Fibroblast of peridontal ligament (primary cell): ENCODE results near the gene VTI1A.
"Not testable (repeated sequence)": the region's sequence is repeated elsewhere in the genome, so short reads cannot be mapped to it uniquely, and the experiment has no call there.

Experiments used
- DNase-seq: peaks from one replicate; pipeline ENCODE4 v3.0.0-alpha.2; 2010; ENCODE audit errors: extremely low read depth

VTI1A gene

DNA sequence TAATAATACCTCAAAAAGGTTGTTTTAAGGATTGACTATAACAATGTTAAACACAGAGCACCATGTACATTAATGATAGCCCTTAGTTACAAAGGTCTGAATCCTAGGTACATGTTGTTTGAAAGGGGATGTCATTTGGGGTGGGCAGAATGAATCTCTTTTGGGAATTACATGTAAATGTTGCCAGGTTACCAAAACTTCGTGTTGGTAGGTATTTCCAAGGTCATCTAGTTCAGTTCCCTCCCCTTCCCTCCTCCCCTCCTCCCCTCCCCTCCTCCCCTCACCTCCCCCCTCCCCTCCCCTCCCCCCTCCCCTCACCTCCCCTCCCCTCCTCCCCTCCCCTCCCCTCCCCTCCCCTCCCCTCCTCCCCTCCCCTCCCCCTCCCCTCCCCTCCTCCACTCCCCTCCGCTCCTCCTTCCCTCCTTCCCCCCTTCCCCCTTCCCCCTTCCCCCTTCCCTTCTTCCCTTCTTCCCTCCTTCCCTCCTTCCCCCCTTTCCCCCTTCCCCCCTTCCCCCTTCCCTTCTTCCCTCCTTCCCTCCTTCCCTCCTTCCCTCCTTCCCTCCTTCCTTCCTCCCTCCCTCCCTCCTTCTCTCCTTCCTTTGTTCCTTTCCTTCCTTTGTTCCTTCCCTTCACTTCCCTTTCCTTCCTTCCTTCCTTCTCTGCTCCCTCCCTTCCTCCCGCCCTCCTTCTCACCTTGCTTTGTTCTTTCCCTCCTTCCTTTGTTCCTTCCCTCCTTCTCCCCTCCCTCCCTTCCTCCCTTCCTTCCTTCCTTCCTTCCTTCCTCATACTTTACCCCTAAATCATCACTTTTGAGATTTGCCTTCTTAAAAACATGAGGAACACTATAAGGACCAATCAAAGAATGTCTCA lies 8.1 kb downstream of the VTI1A start:
- DNase-seq = no peak

DNA sequence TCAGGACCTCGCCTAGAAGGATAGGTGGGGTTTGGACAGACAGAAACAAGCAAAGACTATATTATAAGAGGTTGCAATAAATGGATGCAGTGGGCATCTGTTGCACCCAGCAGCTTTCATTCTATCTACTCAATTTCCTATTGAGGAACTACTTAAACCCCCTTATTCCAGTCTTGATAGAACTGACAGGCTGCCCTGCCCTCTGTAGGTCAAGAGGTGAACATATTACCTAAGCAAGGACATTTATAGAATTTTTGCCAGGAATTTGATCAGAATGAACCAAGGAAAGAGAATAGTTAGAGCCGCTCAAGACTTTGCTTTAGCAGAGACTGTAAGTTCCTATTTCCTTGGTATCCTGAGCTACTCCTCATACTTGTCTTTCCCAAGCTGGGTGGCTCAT lies 9.5 kb downstream of the VTI1A start:
- no peak for DNase-seq

DNA sequence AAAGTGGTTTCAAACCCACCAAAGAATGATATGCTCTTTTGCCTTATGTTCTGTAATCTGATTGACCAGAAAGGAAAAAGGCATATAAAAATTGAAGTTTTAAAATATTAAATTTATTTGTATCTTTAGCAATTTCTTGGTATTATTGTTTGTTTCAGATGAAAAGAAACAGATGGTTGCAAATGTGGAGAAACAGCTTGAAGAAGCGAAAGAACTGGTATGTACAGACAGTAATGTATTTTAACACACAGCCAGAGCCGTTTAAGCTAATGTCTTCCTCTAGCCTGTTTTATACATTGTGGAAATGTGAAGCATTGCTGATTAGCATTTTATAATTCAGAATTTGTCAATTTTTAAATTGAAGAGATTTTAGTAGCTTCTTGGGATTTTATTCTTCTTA lies 13.4 kb downstream of the VTI1A start:
- DNase-seq = no peak

DNA sequence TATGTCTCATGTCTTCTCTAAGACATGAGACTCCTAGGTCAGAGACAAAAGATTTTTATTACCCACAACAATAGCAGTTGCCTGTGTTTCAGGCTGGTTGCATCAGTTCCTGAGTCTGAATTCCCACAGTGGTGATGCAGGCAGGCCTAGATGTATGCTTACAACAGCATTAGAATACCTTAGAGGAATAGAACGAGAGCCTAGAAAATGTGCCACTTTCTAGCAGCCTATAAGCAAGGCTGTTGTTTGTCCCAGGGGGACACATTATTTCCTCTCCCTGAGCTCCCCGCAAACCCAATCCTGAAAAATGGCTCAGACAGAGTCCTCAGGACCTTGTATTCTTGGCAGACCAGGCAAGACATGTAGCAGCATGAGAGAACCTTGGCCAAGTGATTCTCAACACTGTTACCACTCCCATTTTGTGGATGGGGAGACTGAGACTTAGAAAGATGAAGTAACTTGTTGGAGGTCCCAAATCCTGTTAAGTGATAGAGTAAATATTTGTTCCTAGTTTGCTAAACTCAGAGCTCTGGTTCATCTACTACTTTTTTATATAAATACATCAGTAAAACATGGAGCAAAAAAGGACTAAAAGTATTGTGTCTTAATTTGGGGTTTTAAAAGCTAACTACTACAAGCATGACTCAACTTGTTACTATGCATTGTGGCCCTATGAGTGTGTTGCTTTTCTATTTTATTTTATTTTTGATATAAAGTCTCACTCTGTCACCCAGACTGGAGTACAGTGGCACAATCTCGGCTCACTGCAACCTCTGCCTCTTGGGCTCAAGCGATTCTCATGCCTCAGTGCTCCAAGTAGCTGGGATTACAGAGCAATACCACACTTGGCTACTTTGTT lies 14.2 kb downstream of the VTI1A start:
- peak; percentile 70 for DNase-seq

DNA sequence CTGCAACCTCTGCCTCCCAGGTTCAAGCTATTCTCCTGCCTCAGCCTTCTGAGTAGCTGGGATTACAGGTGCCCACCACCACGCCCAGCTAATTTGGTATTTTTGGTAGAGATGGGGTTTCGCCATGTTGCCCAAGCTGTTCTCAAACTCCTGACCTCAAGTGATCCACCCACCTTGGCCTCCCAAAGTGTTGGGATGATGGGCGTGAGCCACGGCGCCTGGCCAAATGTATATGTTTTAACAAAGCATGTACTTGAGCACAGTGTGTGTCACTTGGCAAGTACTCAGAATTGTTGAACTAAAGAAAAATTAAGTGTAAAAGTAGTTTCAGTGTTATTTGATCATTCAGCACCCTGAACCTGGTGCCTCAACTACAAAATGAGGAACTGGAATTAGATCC lies 17.1 kb downstream of the VTI1A start:
- DNase-seq = not testable (repeated sequence)

DNA sequence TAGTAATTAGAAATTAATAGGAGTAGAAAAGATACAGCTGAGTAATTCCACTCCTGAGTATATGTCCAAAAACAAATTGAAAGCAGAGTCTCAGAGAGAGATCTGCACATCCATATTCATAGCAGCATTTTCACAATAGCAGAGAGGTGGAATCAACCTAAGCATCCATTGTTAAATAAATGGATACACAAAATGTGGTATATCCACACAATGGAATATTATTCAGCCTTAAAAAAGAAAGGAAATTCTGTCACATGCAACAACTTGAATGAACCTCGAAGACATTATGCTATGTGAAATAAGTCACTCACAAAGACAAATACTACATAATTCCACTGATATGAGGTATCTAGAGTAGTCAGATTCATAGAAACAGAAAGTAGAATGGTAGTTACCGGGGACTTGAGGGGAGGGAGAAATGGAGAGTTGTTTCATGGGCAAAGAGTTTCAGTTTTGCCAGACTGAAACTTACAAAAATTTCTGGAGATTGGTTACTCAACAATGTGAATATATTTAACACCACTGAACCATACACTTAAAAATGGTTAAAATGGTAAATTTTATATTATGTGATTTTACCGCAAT lies 18.4 kb downstream of the VTI1A start:
- DNase-seq = no peak

DNA sequence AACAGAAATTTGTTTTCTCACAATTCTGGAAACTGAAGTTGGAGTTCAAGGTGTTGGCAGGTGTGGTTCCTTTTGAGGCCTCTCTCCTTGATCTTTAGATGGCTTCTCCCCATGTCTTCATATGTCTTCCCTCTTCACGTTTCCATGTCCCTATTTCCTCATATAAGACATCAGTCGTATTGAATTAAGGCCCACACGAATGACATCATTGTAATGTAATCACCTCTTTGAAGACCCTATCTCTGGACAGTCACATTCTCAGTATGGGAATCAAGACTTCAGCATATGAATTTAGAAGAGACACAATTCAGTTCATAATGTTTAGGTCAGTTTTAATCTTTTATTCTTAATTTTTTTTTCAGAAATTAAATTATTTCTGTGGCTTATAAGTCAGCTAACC lies 19.8 kb downstream of the VTI1A start:
- no peak for DNase-seq

DNA sequence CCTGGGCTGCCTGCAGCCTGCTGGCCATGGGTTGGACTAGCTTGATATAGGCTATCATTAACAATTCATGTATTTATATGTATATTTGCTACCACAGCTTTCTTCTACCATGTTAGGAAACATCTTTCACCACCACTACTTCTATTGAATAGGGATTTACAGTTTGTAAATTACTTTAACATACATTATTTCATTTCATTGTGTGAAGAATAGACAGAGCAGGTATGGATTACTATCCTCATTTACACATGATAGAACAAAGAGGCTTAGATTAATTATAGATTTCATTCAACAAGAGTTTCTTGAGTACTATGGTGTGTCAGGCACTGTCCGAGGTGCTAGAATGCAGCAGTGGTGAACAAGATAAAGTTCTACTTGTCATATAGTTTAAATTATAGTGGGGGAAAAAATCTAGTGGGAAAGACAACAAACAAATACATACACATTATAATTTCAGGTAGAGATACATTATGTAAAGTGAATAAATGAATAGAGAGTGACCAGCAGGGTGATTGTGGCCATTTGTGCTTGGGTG lies 20.6 kb downstream of the VTI1A start:
- no peak for DNase-seq

DNA sequence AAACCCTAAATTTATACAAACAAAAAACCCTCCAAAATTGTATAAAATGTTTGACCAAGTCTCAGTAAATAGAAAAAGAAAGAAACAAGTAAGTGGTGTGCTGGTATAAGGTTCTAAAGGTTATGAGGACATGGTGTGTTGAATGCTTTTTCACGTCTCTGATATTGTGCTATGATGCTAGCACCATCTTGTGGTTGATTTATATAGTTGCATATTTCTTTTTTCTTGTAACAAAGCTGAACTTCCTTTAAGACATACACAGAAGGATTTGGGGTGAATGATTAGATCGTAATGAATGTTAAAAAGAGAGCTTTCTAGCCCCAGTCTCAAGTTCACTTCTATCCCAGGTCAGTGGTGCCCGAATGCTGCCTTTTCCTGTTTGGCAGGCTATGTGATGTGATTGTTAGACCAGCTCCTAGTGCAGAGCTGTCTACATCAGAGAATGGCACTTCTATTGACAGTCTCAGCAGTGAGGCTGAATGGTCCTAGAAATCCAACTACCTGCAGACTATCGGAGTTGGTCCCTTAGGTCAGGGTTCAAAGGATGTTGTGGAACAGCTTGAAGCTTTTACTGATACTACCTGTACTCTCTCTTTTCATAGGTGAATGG lies 25.0 kb downstream of the VTI1A start:
- peak; percentile 76 for DNase-seq

DNA sequence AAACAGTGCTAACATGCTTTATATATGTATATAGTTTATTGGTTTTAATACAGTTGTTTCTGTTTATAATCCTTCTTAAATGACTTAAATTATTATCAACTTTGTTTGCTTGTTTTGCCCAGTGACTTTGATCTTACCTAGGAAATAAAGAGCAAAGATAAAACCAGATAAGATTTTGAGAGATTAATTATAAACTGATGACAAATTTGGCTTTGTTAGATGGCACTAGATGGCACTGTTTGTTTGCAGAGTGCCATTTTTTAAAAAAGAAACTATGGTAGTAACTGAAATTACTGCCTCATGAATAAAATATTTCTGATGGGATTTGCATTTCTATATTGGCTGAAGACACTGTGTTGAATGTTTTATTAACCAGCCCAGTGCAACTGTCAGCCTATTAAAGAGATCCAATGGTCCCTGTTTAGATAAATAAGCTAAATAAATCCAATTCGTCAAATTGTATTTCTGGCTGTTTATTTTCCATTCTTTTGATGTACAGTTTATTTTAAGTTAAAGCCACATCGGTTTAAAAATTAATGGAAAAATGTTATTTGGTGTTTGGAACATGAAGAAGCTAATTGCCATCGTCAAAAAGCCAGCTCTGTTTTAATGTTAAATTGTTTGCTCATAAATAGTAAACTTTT lies 28.7 kb downstream of the VTI1A start:
- DNase-seq = peak; percentile 61

DNA sequence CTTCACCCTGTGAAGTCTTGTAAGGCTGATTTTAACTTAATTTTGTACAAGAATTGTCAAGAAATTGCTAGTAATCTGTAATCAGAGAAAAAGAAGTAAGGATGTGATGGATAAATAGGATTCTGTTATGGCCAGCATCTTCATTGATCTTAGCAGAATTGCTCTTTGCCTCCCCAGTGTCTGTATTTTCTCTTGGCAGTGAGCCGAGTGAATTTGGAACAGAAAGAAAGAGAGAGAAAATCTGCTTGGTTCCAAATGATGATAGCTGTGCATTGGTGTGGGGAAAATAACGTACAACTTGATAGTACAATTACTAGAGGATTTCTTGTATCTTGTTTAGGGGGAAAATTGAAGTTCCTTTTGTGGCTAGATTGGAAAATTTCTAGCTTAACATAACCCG lies 34.6 kb downstream of the VTI1A start:
- DNase-seq = no peak

DNA sequence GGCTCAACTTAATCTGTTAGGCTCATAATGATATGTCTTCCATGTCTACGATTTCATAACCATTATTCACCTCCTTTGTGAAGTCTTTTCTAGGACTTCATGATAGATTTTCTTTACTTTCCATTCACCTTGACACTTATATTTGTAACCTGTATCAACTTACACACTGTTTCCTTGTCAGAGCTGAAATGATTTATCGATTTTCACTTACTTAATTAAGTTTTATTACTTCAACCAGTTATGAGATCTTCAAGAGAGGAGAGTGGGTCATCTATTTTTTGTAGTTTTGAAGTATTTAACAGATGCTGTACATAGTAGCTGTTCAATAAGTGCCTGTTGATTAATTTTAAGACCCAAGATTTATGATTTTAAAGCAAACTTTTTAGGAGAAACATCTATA lies 37.4 kb downstream of the VTI1A start:
- no peak for DNase-seq

DNA sequence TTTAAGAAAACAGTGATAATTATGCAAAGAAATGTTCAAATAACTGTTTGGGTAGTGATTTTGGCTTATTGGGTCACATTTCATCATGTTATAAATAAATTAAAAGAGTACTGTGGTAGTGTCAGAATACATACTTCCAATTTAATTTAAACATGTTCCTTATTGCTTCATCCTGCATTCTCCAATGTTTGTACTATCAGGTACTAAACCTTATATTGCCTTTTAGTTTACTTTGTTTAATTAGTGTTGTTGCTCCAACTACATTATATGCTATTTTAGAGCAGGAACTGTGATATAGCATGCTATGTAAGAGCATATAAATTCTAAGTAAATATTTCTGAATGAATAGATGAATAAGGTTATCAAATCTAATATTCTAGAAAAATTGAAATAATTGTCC lies 40.9 kb downstream of the VTI1A start:
- DNase-seq = no peak

DNA sequence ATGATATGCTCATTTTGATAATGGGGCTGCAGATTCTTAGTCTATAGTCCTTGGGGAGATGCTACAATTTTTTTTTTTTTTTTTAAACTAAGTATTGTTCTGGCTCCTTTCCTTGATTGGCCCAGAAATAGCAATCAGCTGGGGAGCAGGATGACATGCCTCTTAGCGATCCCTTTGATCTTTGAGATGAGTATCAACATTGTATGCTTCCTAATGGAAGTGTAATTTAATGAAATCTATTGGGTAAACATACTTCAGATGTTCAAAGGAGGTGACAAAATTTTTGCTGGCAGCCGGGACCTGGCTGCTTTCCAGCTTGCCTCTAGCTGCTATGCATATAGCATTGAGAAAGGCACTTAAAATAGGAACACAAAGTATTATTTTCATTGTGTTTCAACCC lies 43.5 kb downstream of the VTI1A start:
- DNase-seq = no peak

DNA sequence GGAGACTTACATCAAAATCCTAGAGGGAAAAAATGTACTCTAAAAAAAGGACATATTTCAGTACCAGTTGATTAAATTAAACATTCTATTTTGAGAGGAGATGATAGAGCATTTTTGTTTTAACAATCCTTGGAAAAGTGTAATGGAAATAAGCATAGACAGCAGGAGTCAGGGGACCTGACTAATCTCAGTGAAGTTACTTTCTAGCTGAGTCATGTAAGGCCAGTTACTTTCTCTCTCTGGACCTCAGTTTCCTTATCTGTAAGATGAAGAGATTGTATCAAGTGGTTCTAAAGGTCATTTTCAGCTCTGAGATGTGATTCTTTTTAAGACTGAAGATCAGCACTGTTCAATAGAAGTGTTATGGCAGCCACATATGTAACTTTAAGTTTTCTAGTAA lies 44.1 kb downstream of the VTI1A start:
- peak; percentile 36 for DNase-seq

DNA sequence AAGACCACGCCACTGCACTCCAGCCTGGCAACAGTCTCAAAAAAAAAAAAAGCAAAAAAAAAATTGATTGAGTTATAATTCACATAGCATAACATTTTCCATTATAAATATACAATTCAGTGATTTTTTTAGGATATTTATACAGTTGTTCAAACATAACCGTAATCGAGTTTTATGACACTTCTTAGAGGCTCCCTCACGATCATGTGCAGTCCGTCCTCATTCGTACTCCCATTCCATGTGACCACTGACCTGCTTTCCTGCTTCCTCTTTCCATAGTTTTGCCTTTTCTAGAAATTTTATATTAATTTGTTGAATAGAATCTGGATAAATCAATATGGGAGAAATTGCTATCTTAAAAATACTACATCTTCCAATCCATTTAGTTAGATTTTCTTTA lies 45.7 kb downstream of the VTI1A start:
- DNase-seq = no peak

DNA sequence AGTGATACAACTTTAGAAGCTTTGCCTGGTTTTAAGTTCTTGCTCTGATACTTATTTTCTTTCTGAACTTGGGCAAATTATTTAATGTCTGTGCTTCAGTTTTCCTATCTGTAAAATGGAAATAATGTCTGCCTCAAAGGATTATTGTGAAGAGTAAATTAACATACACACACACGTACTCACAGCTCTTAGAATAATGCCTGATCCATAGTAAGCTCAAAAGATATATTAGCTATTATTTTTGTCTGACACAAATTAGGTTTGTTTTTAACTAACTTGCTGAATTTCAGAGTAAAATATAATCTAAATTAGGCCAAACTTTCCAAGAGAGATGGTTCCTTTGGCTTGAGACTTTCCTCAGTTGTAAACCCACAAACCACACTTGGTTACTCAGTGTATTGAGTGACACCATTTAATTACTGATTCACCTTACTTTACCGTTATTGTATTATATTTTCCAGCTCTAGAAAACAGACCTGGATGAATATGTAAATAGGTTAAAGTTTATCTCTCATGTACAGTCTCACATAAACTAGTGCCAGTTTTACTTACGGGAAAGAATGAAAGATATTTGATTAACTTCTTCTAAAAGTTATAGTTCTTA lies 50.4 kb downstream of the VTI1A start:
- no peak for DNase-seq

DNA sequence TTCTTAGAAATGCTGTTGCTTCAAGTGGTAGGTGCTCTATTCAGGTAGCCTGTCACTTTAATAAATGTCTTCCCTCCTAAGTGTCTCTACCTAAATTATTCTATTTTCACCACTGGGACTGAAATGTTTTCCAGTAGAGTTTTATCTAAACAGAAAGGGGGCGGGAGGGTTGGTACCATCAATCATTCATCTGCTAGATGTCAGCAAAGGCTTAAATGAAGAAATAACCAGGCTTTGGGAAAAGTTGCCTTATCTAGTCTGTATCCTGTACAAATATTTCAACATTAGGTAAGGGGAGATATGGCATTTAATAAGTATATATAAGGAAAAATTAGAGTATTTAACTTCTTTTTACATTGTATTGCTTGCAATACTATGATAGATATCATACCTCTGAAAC lies 51.8 kb downstream of the VTI1A start:
- no peak for DNase-seq

DNA sequence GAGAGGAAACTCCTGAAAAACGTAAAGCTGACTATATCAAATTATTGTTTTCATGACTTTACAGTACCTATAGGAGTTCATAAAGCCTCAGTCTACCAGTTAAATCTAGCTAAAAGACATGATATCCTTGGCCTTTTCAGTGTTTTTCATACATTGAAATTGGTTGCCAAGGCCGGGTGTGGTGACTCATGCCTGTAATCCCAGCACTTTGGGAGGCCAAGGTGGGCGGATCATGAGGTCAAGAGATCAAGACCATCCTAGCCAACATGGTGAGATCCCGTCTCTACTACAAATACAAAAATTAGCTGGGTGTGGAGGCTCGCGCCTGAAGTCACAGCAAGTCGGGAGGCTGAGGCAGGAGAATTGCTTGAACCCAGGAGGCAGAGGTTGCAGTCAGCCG lies 53.0 kb downstream of the VTI1A start:
- not testable (repeated sequence) for DNase-seq

DNA sequence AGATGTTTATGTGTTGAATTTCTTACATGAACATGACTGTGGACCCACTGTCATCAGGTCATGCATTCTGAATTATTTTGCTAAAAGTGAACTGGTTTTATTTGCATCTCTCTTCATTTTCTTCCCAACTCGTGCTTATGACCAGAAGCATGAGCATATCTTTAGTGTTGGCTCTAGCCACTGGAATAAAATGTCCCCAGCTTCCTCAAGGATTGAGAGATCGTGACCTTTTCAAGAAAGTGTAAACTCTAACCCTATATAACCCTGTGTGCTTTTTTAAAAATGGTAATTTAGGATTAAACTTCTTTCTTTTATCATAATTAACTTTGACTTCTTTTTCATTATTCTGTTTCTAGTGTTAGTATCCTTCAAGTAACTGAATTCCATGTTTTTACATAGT lies 55.5 kb downstream of the VTI1A start:
- DNase-seq = no peak

DNA sequence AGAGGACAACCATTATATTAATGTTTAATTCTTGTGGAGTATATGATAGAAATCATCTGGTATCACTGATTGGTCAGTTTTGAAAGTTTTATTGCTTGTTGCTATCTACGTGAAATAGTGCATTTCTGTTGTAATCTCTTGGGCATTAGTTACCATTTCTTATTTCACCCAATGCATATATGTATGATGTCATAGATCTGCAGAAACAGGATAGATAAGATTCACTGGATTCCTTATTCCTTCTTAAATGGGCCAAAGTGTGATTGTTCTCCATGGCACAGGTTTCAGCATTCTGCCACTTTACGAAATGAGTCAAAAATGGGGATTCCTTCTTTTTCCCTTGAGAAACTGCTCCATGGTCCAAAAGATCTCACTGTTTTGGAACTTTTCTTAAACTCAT lies 56.6 kb downstream of the VTI1A start:
- no peak for DNase-seq
